CD4-positive, alpha-beta T cell treated with Interleukin-17A for 4 hours (primary cell): ENCODE measurements around the gene GTF3C6.
"Not testable (repeated sequence)": the region's sequence is repeated elsewhere in the genome, so short reads cannot be mapped to it uniquely, and the experiment has no call there.

Experiments used
- DNase-seq: peaks from one replicate; pipeline ENCODE4 v3.0.0-alpha.2; 2020; ENCODE audit warnings: mixed read lengths

Gene GTF3C6

GRCh38 chr6:110980227-110980626 is 21.7 kb downstream of the GTF3C6 start:
- DNase-seq, result no peak

- no peak for DNase-seq
These were observed 22.1 kb downstream of the GTF3C6 start for GRCh38 chr6:110980648-110981047.

GRCh38 chr6:110981202-110981600 is 22.7 kb downstream of the GTF3C6 start:
- DNase-seq, result no peak

- DNase-seq, result no peak
These were observed 32.5 kb downstream of the GTF3C6 start for GRCh38 chr6:110990840-110991576.

GRCh38 chr6:110996691-110997090 is 38.2 kb downstream of the GTF3C6 start:
- no peak for DNase-seq

- no peak for DNase-seq
These were observed 41.2 kb downstream of the GTF3C6 start for GRCh38 chr6:110999634-111000270.

- DNase-seq, result no peak
These were observed 43.8 kb downstream of the GTF3C6 start for GRCh38 chr6:111002350-111002749.

- no peak for DNase-seq
These were observed 53.0 kb downstream of the GTF3C6 start for GRCh38 chr6:111011360-111012142.

- DNase-seq, result no peak
These were observed 53.6 kb downstream of the GTF3C6 start for GRCh38 chr6:111012143-111012452.

GRCh38 chr6:111012520-111012919 is 54.0 kb downstream of the GTF3C6 start:
- not testable (repeated sequence) for DNase-seq

- DNase-seq, result no peak
These were observed 54.8 kb downstream of the GTF3C6 start for GRCh38 chr6:111013144-111013915.

- no peak for DNase-seq
These were observed 57.1 kb downstream of the GTF3C6 start for GRCh38 chr6:111015389-111016124.

- DNase-seq, result not testable (repeated sequence)
These were observed 58.7 kb downstream of the GTF3C6 start for GRCh38 chr6:111017241-111017640.
